MM.1S (cell line): ENCODE measurements around the gene SEC23B.
A peak's percentile ranks its signal among the peaks of the same experiment; 100 is the strongest.

ENCODE experiments used
- DNase-seq: peaks from one replicate; pipeline ENCODE4 v3.0.0-alpha.2; 2015
- H2AFZ ChIP-seq: fragments of 300-600 bp; sonication (generic); 2 replicates; pipeline ENCODE4 v1.6.0; 2016; ENCODE audit warnings: antibody characterized with exemption, low read length
- H3F3A ChIP-seq: fragments of 300-600 bp; sonication (generic); 2 replicates; pipeline ENCODE4 v1.6.1; 2016; ENCODE audit warnings: mild to moderate bottlenecking, antibody characterized with exemption, low read length, moderate library complexity, mixed read lengths; ENCODE audit not compliant: insufficient read depth
- H3K27ac ChIP-seq: fragments of 300-600 bp; sonication (generic); 2 replicates; pipeline ENCODE4 v1.5.1; 2016; ENCODE audit warnings: mild to moderate bottlenecking, low read length
- H3K27me3 ChIP-seq: fragments of 300-600 bp; sonication (generic); replicated peaks from 2 replicates; pipeline ENCODE4 v1.6.0; 2016; ENCODE audit warnings: low read length; ENCODE audit not compliant: insufficient read depth
- H3K36me3 ChIP-seq: fragments of 300-600 bp; sonication (generic); replicated peaks from 2 replicates; pipeline ENCODE4 v1.6.1; 2016; ENCODE audit warnings: mild to moderate bottlenecking, low read length, mixed read lengths; ENCODE audit not compliant: insufficient read depth
- H3K4me1 ChIP-seq: fragments of 300-600 bp; sonication (generic); 2 replicates; pipeline ENCODE4 v1.6.1; 2016; ENCODE audit warnings: low read length, mixed read lengths
- H3K4me2 ChIP-seq: fragments of 300-600 bp; sonication (generic); 2 replicates; pipeline ENCODE4 v1.6.0; 2016; ENCODE audit warnings: low read depth, low read length
- H3K4me3 ChIP-seq: fragments of 300-600 bp; sonication (generic); 2 replicates; pipeline ENCODE4 v1.5.1; 2016; ENCODE audit warnings: low read length, mixed read lengths
- H3K79me2 ChIP-seq: fragments of 300-600 bp; sonication (generic); 2 replicates; pipeline ENCODE4 v1.6.1; 2016; ENCODE audit warnings: mixed run types, low read length, mixed read lengths
- H3K9ac ChIP-seq: fragments of 300-600 bp; sonication (generic); 2 replicates; pipeline ENCODE4 v1.6.1; 2016; ENCODE audit warnings: low read length, mixed read lengths
- H3K9me2 ChIP-seq: fragments of 300-600 bp; sonication (generic); replicated peaks from 2 replicates; pipeline ENCODE4 v1.6.1; 2016; ENCODE audit warnings: mild to moderate bottlenecking, low read length, mixed read lengths; ENCODE audit not compliant: insufficient read depth
- H3K9me3 ChIP-seq: fragments of 300-600 bp; sonication (generic); replicated peaks from 2 replicates; pipeline ENCODE4 v1.6.1; 2016; ENCODE audit warnings: mild to moderate bottlenecking, low read length, mixed read lengths; ENCODE audit not compliant: insufficient read depth
- H4K20me1 ChIP-seq: fragments of 300-600 bp; sonication (generic); 2 replicates; pipeline ENCODE4 v1.6.1; 2016; ENCODE audit warnings: mild to moderate bottlenecking, low read length, moderate library complexity, mixed read lengths; ENCODE audit not compliant: insufficient read depth
- EZH2 ChIP-seq: fragments of 300-600 bp; sonication (generic); optimal IDR thresholded peaks from 2 replicates; pipeline ENCODE3; 2017; ENCODE audit warnings: low read depth, mild to moderate bottlenecking, antibody characterized with exemption, low read length, mixed read lengths
- EZH2phosphoT487 ChIP-seq: fragments of 300-600 bp; sonication (generic); IDR thresholded peaks from 2 replicates; pipeline ENCODE4 v1.6.1; 2018; ENCODE audit warnings: antibody characterized with exemption, low read length
- TF ChIP-seq, protein P1 (sequence below): fragments of 300-600 bp; sonication (generic); IDR thresholded peaks from 2 replicates; pipeline ENCODE4 v1.5.1; 2016; ENCODE audit warnings: antibody characterized with exemption, low read length, mixed read lengths

SEC23B gene

DNA sequence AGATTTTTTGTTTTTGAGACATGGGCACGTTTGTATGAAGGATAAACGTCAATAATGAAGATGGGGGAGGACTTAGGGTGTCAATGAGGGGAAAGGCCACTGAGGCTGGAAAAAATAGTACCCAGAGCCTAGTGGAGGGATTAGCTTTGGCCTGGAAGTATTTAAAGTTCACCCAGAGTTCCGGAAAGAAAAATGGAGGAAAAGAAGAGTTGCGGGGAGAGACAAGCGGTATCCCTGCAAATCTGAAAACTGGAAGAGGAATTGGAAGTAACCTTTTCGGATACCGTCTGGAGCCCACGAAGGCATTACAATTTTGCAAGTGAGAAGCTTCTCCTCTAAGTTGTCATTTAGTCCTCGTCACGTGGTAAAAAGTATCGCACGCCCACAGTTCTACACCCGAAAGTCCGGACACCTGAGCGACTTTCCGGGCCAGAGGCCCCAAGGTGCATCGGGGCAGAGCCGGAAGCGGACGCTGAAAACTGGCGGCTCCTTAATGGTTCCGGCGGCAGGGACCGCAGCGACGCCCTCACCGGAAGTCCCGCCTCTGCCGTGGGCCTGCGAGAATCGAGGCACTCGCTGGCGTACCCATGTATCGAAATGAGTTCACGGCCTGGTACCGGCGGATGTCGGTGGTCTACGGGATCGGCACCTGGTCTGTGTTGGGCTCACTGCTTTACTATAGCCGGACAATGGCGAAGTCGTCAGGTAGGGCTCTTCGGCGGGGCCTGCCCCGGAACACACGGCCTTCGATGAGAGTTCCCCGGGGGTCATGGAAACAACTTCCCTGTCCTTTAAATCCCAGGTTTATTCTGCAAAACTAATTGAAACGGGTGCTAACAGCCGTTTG is 59.4 kb downstream of the SEC23B start, which contains the start of gene SMIM26:
TSS of gene SMIM26 (plus strand) at position 541 of the 847 bp plus-strand sequence. CDS start at position 588, 47 bp downstream.
- Histone ChIP-seq H3K36me3 (no peaks in the 10 kb centered on the region), H2AFZ (peak within 1 kb of the TSS; percentile 96), H3K4me2 (peak within 1 kb of the TSS; percentile 89), H3K9me3 (no peaks in the 10 kb centered on the region), H3K9me2 (no peaks in the 10 kb centered on the region), H3K4me1 (peaks cover 4% of the 10 kb centered on the region; the same call in 1 of the 2 replicates), H3K79me2 (peaks cover 21% of the 10 kb centered on the region), H3K27ac (peak within 1 kb of the TSS; percentile 53; the same call in 1 of the 2 replicates), H3F3A (peaks cover 21% of the 10 kb centered on the region), H3K27me3 (no peaks in the 10 kb centered on the region), H3K4me3 (peak within 1 kb of the TSS; percentile 93), H3K9ac (peak within 1 kb of the TSS; percentile 89), H4K20me1 (no peaks in the 10 kb centered on the region)
- TF ChIP-seq, protein P1, sequence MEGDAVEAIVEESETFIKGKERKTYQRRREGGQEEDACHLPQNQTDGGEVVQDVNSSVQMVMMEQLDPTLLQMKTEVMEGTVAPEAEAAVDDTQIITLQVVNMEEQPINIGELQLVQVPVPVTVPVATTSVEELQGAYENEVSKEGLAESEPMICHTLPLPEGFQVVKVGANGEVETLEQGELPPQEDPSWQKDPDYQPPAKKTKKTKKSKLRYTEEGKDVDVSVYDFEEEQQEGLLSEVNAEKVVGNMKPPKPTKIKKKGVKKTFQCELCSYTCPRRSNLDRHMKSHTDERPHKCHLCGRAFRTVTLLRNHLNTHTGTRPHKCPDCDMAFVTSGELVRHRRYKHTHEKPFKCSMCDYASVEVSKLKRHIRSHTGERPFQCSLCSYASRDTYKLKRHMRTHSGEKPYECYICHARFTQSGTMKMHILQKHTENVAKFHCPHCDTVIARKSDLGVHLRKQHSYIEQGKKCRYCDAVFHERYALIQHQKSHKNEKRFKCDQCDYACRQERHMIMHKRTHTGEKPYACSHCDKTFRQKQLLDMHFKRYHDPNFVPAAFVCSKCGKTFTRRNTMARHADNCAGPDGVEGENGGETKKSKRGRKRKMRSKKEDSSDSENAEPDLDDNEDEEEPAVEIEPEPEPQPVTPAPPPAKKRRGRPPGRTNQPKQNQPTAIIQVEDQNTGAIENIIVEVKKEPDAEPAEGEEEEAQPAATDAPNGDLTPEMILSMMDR, result no peak
- no peak for TF ChIP-seq EZH2
- TF ChIP-seq EZH2phosphoT487, result no peak
- DNase-seq, result peak; percentile 98

GRCh38 chr20:18567739-18568091 is 60.0 kb downstream of the SEC23B start:
- DNase-seq, result no peak
- peak overlapping the region; percentile 93 for H3K4me3 ChIP-seq
- TF ChIP-seq EZH2 (no peak), EZH2phosphoT487 (no peak)
- TF ChIP-seq, protein P1, result no peak
- H2AFZ ChIP-seq, result peak overlapping the region; percentile 96
- H3K79me2 ChIP-seq, result peaks cover 21% of the 10 kb centered on the region
- H3K27ac ChIP-seq, result peak overlapping the region; percentile 50; the same call in 1 of the 2 replicates
- H3K9ac ChIP-seq, result peak overlapping the region; percentile 89
- peaks cover 21% of the 10 kb centered on the region for H3F3A ChIP-seq
- no peaks in the 10 kb centered on the region for H3K9me3 ChIP-seq
- H3K4me1 ChIP-seq, result peaks cover 4% of the 10 kb centered on the region; the same call in 1 of the 2 replicates
- H3K4me2 ChIP-seq, result peak overlapping the region; percentile 89
- H4K20me1 ChIP-seq, result no peaks in the 10 kb centered on the region
- no peaks in the 10 kb centered on the region for H3K36me3 ChIP-seq
- no peaks in the 10 kb centered on the region for H3K9me2 ChIP-seq
- no peaks in the 10 kb centered on the region for H3K27me3 ChIP-seq

DNA sequence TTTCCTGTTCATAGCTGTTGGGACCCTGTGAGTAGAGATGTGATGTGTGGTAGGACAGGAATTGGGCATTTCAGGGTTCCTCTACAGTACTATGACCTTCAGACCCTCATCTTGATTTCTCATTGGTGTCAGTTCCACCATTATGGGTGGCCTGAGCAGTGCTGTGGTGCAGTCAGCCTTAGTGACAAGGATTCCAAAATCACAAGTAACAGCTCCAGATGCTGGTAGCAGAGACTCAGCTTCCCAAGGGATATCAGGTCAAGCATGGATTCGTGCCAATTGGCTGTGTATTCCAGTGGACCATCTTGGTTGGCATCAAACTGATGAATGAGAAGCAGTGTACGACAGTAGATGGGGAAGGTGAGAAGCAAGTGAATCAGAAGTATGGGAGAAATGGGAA is 63.3 kb downstream of the SEC23B start:
- Histone ChIP-seq H3K79me2 (peaks cover 21% of the 10 kb centered on the region), H3K9ac (no peak overlapping the region), H3K27ac (no peak overlapping the region), H3K9me3 (no peaks in the 10 kb centered on the region), H4K20me1 (no peaks in the 10 kb centered on the region), H3K4me2 (no peak overlapping the region), H3K4me1 (peaks cover 4% of the 10 kb centered on the region; the same call in 1 of the 2 replicates), H3K9me2 (no peaks in the 10 kb centered on the region), H2AFZ (no peak overlapping the region), H3K4me3 (no peak overlapping the region), H3F3A (peaks cover 11% of the 10 kb centered on the region), H3K36me3 (no peaks in the 10 kb centered on the region), H3K27me3 (no peaks in the 10 kb centered on the region)
- no peak for DNase-seq
- TF ChIP-seq EZH2, result no peak
- TF ChIP-seq, protein P1, result no peak
- TF ChIP-seq EZH2phosphoT487, result no peak
